Epithelial cell of esophagus (primary cell): ENCODE data around the gene DSCAML1.
"Not testable (repeated sequence)": the region's sequence is repeated elsewhere in the genome, so short reads cannot be mapped to it uniquely, and the experiment has no call there.

Experiments
- DNase-seq: peaks from one replicate; pipeline ENCODE4 v3.0.0; 2010; ENCODE audit warnings: low read depth
- H3K4me3 ChIP-seq: 2 replicates; pipeline ENCODE4 v1.5.1; 2011; ENCODE audit warnings: mild to moderate bottlenecking, low read length, control low read depth
- CTCF ChIP-seq: IDR thresholded peaks from 2 replicates; pipeline ENCODE4 v1.5.1; 2011; ENCODE audit warnings: low read depth, mild to moderate bottlenecking, low read length, control low read depth, inconsistent platforms; ENCODE audit not compliant: insufficient read depth; ENCODE audit errors: missing control alignments

DSCAML1 gene

DNA sequence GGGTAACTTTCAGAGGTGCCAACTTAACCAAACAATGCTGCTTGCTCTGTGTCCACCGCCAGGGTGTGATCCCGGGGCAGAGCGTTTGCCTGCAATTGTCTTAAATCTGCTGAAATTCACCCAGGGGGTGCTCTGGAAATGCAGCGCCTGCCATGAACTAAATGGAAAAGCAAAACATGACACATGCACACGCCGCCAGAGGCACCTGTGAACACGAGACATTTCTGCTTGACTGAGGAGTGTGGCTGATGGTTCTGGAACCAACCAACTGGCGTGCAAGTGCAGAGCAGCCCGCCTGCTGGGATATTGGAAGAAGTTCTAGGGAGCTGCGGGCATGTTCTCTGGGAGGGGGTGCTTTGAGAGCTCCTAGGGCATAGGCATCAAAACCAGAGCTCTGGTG, 30.4 kb downstream of the DSCAML1 start:
- TF ChIP-seq CTCF: no peak
- H3K4me3 ChIP-seq: no peak overlapping the region
- no peak for DNase-seq

GRCh38 chr11:117766026-117766425, 31.0 kb downstream of the DSCAML1 start:
- no peak for DNase-seq
- no peak for TF ChIP-seq CTCF
- no peak overlapping the region for H3K4me3 ChIP-seq

GRCh38 chr11:117765068-117765467, 31.9 kb downstream of the DSCAML1 start:
- no peak for TF ChIP-seq CTCF
- no peak overlapping the region for H3K4me3 ChIP-seq
- no peak for DNase-seq

DNA sequence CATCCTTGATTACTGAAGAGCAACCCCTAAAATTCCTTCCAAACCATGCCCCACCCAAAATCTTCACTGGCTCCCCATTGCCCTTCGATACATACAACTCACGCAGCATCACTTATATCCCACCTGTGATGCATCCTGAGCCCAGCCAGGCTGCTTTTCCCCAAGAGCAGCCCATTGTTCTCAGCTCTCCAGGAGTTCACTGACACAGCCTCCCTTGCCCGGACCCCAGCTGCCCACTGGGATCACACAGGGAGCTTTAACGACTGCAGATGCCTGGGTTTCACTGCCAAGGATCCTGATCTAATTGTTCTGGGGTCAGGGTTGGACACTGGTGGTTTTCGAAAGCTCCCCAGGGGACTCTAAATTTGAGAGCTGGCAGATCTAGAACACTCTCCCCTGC, 33.6 kb downstream of the DSCAML1 start:
- H3K4me3 ChIP-seq, DNase-seq: not testable (repeated sequence)

- DNase-seq: no peak
- TF ChIP-seq CTCF: no peak
- no peak overlapping the region for H3K4me3 ChIP-seq
Observed at GRCh38 chr11:117761993-117762392, 35.0 kb downstream of the DSCAML1 start.

DNA sequence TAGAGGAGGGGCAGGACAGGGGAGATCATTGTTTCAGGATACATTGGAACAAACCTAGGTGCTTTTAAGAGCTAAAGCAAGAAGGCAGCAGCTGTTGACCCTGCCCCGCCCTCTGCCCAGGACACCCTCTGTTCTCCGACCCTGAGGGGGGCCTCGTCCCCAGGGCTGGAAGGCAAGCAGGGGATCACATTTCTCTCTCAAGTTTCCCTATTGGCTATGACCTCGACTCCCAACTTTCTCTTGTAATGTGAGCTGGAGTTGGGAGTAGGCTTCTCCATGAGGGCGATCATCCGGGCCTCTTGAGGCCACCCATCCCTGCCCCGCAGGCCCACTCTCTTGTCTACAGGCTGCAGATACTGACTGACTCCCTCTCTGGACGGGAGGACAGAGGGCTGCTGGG, 37.7 kb downstream of the DSCAML1 start:
- H3K4me3 ChIP-seq: no peak overlapping the region
- TF ChIP-seq CTCF: no peak
- DNase-seq: no peak

GRCh38 chr11:117754030-117754429, 43.0 kb downstream of the DSCAML1 start:
- DNase-seq: no peak
- no peak for TF ChIP-seq CTCF
- no peak overlapping the region for H3K4me3 ChIP-seq
